GM13976 (cell line): ENCODE results near the gene CELSR2.
A peak's percentile ranks its signal among the peaks of the same experiment; 100 is the strongest.

Source experiments
- DNase-seq: peaks from one replicate; pipeline ENCODE4 v3.0.0; 2012; ENCODE audit warnings: low spot score
- in situ Hi-C: fragments of 300-500 bp; cut with MboI; formaldehyde crosslinking; loops from one replicate; pipeline ENCODE4 v1.12.0; 2022; ENCODE audit warnings: low sequenced_read_pairs, mixed read lengths, inconsistent platforms; ENCODE audit not compliant: unreplicated experiment
- TF ChIP-seq, protein P1 (sequence below): IDR thresholded peaks from 2 replicates; pipeline ENCODE4 v1.5.1; 2012; ENCODE audit warnings: borderline replicate concordance, mild to moderate bottlenecking; ENCODE audit not compliant: insufficient read depth; ENCODE audit errors: extremely low read depth, missing control alignments, control extremely low read depth

Gene CELSR2

DNA sequence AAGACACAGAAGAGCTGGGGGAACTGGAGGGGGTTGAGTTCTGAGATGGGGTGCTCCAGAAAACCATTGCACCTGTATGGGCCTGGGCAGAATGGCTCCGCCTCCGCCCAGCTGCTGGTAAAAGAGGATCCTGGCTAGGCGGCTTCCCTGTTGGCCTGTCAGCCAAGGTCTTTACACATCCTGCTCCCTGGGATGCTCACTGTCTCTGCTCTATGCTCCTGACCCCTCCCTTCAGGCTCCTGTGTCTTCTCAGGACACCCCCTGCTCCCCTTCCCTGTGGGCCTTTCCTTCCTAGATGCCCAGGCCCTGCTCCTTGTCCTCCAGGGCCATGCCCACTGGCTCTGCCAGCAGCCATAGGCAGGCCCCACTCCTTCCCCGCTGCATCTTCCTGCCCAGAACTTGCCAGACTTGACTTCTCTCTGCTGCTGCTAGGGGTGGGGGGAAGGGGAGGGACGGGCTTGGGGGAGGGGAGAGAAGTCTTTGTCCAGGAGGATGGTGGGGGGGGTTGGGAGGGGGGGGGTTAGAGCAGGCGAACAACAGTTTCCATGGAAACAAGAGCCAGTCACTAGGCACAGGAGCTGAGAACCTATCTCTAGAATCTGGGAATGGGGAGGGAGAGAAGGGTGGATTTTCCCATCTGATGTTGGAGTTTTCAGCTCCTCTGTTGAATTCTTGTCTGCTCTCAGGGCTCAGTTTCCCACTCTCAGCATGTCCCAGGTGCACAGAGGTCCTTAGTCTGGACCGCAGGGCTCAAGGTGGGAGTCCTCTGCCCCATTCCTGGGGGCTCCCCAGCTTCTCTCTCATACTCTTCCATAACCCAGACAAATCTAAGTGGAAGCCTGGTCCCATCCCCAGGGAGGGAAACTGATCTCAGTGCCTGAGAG lies 10.6 kb downstream of the CELSR2 start:
- in situ Hi-C loops, result no loop called here
- TF ChIP-seq, protein P1, sequence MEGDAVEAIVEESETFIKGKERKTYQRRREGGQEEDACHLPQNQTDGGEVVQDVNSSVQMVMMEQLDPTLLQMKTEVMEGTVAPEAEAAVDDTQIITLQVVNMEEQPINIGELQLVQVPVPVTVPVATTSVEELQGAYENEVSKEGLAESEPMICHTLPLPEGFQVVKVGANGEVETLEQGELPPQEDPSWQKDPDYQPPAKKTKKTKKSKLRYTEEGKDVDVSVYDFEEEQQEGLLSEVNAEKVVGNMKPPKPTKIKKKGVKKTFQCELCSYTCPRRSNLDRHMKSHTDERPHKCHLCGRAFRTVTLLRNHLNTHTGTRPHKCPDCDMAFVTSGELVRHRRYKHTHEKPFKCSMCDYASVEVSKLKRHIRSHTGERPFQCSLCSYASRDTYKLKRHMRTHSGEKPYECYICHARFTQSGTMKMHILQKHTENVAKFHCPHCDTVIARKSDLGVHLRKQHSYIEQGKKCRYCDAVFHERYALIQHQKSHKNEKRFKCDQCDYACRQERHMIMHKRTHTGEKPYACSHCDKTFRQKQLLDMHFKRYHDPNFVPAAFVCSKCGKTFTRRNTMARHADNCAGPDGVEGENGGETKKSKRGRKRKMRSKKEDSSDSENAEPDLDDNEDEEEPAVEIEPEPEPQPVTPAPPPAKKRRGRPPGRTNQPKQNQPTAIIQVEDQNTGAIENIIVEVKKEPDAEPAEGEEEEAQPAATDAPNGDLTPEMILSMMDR, result no peak
- no peak for DNase-seq

DNA sequence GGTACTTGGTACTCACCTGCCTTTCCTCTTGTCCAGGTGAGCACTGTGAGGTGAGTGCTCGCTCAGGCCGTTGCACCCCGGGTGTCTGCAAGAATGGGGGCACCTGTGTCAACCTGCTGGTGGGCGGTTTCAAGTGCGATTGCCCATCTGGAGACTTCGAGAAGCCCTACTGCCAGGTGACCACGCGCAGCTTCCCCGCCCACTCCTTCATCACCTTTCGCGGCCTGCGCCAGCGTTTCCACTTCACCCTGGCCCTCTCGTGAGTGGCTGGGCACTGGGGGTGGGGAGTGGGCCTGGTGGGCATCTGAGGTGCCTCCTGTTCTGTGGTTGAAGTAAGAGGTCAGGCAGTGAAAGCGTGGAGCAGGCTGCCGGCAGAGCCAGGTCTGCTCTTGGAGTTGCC lies 11.7 kb downstream of the CELSR2 start:
- TF ChIP-seq, protein P1, result no peak
- DNase-seq, result no peak
- in situ Hi-C loops, result no loop called here

- DNase-seq, result no peak
- in situ Hi-C loops, result no loop called here
- TF ChIP-seq, protein P1, result no peak
Observed at GRCh38 chr1:109261578-109261977, 12.2 kb downstream of the CELSR2 start.

GRCh38 chr1:109262231-109263055 lies 13.1 kb downstream of the CELSR2 start:
- in situ Hi-C loops, result no loop called here
- no peak for DNase-seq
- TF ChIP-seq, protein P1, result no peak

GRCh38 chr1:109263234-109263596 lies 13.9 kb downstream of the CELSR2 start:
- in situ Hi-C loops, result no loop called here
- TF ChIP-seq, protein P1, result no peak
- DNase-seq, result no peak

DNA sequence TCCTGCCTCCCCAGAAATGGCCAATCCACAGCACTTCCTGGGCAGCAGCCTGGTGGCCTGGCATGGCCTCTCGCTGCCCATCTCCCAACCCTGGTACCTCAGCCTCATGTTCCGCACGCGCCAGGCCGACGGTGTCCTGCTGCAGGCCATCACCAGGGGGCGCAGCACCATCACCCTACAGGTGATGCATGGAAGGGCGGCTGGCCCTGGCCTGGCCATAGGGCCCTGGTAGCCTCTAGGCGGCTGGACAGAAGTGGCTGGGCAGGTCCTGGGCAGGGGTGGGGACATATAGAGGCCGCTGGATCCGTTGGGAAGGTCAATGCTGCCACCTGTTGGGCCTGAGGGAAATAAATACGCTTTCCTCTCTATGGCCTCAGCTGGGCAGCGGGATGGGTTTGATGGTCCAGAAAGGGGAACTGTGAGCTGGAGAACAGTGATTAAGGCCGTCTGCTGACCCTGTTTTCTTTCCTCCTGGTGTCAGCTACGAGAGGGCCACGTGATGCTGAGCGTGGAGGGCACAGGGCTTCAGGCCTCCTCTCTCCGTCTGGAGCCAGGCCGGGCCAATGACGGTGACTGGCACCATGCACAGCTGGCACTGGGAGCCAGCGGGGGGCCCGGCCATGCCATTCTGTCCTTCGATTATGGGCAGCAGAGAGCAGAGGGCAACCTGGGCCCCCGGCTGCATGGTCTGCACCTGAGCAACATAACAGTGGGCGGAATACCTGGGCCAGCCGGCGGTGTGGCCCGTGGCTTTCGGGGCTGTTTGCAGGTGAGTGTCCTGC lies 14.4 kb downstream of the CELSR2 start:
- TF ChIP-seq, protein P1, result peak; percentile 95

More for the DNA sequence above, 14.4 kb downstream of the CELSR2 start:
- in situ Hi-C loops, result no loop called here
- peak; percentile 90 for DNase-seq
